Right lobe of liver (tissue), 4 donors: ENCODE measurements around the gene PDE4B.

Experiments
- CTCF ChIP-seq, 4 donors: fragments of 200-600 bp in 3 of 4; fragments of 450-650 bp in 1 of 4; IDR thresholded peaks; one replicate each; pipeline versions ENCODE4 v1.5.1 to v1.8.0; 2016 to 2022; ENCODE audit warnings: antibody characterized with exemption in 4 of 4, mild to moderate bottlenecking in 2 of 4
- POLR2A ChIP-seq: fragments of 450-650 bp; IDR thresholded peaks from one replicate; pipeline ENCODE4 v1.6.1; 2017; ENCODE audit warnings: antibody characterized with exemption, mild to moderate bottlenecking
- donor health status: DM: no; HTN: no; CAD: no.
- donor health status: DM: no; HTN: no; CAD: no.
- donor health status: DM: no; HTN: yes; CAD: no.

GRCh38 chr1:66370462-66370971 is 577.8 kb downstream of the PDE4B start:
- TF ChIP-seq POLR2A (no peak), CTCF (IDR thresholded peaks at IDR 0.05) (no peak)
